WTC11 (cell line): Measurements from ENCODE around the gene TP53I3.

Experiments used
- CBFB ChIP-seq: sonication (generic); formaldehyde crosslinking; IDR thresholded peaks from 2 replicates; pipeline ENCODE4 v1.8.1; 2022; ENCODE audit warnings: mild to moderate bottlenecking, low read depth, missing genetic modification reagents
- FOXJ3 ChIP-seq: sonication (generic); formaldehyde crosslinking; IDR thresholded peaks from 2 replicates; pipeline ENCODE4 v1.9.0; 2021; ENCODE audit warnings: missing genetic modification reagents, mild to moderate bottlenecking, borderline replicate concordance
- FOXP1 ChIP-seq: sonication (generic); formaldehyde crosslinking; IDR thresholded peaks from 2 replicates; pipeline ENCODE4 v1.8.0; 2022; ENCODE audit warnings: missing genetic modification reagents, mild to moderate bottlenecking, moderate library complexity, borderline replicate concordance
- NFATC4 ChIP-seq: fragments of 250-450 bp; sonication (Bioruptor Pico); IDR thresholded peaks from 2 replicates; pipeline ENCODE4 v1.9.0; 2021; ENCODE audit warnings: mild to moderate bottlenecking
- NR2C2 ChIP-seq: sonication (generic); formaldehyde crosslinking; IDR thresholded peaks from 2 replicates; pipeline ENCODE4 v1.8.0; 2022; ENCODE audit warnings: mild to moderate bottlenecking, missing genetic modification reagents
- SP1 ChIP-seq: sonication (generic); formaldehyde crosslinking; conservative IDR thresholded peaks from 2 replicates; pipeline ENCODE4 v1.8.1; 2022; ENCODE audit warnings: missing genetic modification reagents
- ZNF317 ChIP-seq: sonication (generic); formaldehyde crosslinking; IDR thresholded peaks from 2 replicates; pipeline ENCODE4 v1.8.1; 2023; ENCODE audit warnings: low read depth, mild to moderate bottlenecking, moderate library complexity, missing genetic modification reagents, borderline replicate concordance
- TF ChIP-seq, protein P1 (sequence below): sonication (generic); formaldehyde crosslinking; IDR thresholded peaks from 2 replicates; pipeline ENCODE4 v1.8.1; 2023; ENCODE audit warnings: mild to moderate bottlenecking, missing genetic modification reagents
- TF ChIP-seq, protein P2 (sequence below): fragments of 200-600 bp; IDR thresholded peaks from 2 replicates; pipeline ENCODE4 v1.8.0; 2022; ENCODE audit warnings: antibody characterized with exemption
- TF ChIP-seq, protein P3 (sequence below): sonication (generic); formaldehyde crosslinking; IDR thresholded peaks from 2 replicates; pipeline ENCODE4 v1.8.0; 2022; ENCODE audit warnings: mild to moderate bottlenecking, missing genetic modification reagents
- TF ChIP-seq, protein P4 (sequence below): sonication (generic); formaldehyde crosslinking; IDR thresholded peaks from 2 replicates; pipeline ENCODE4 v1.8.0; 2022; ENCODE audit warnings: mild to moderate bottlenecking, missing genetic modification reagents
- TF ChIP-seq, protein P5 (sequence below): sonication (generic); formaldehyde crosslinking; IDR thresholded peaks from 2 replicates; pipeline ENCODE4 v1.8.1; 2022; ENCODE audit warnings: low read depth, mild to moderate bottlenecking, moderate library complexity, missing genetic modification reagents, borderline replicate concordance
- TF ChIP-seq, protein P6 (sequence below): sonication (generic); formaldehyde crosslinking; IDR thresholded peaks from 2 replicates; pipeline ENCODE4 v1.8.1; 2023; ENCODE audit warnings: mild to moderate bottlenecking, moderate library complexity, missing genetic modification reagents

DNA sequence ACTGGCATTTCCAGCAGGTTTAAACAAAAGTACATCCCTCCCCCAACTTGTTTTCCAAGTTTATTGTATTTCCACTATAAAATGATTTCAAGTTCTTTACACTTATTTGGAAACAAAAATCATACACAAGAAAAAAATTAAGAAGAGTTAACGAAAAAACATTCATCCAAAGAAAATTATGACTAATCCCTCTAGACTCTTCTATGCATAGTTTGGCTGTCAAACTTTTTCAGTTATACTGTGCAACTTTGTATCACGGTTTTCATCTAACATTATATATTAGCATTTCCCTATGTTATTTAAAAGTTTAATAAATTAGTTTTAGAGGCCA is 38.1 kb downstream of the TP53I3 start:
- TF ChIP-seq, protein P1, sequence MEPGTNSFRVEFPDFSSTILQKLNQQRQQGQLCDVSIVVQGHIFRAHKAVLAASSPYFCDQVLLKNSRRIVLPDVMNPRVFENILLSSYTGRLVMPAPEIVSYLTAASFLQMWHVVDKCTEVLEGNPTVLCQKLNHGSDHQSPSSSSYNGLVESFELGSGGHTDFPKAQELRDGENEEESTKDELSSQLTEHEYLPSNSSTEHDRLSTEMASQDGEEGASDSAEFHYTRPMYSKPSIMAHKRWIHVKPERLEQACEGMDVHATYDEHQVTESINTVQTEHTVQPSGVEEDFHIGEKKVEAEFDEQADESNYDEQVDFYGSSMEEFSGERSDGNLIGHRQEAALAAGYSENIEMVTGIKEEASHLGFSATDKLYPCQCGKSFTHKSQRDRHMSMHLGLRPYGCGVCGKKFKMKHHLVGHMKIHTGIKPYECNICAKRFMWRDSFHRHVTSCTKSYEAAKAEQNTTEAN (CRISPR knock-in tag) = no peak
- TF ChIP-seq, protein P2, sequence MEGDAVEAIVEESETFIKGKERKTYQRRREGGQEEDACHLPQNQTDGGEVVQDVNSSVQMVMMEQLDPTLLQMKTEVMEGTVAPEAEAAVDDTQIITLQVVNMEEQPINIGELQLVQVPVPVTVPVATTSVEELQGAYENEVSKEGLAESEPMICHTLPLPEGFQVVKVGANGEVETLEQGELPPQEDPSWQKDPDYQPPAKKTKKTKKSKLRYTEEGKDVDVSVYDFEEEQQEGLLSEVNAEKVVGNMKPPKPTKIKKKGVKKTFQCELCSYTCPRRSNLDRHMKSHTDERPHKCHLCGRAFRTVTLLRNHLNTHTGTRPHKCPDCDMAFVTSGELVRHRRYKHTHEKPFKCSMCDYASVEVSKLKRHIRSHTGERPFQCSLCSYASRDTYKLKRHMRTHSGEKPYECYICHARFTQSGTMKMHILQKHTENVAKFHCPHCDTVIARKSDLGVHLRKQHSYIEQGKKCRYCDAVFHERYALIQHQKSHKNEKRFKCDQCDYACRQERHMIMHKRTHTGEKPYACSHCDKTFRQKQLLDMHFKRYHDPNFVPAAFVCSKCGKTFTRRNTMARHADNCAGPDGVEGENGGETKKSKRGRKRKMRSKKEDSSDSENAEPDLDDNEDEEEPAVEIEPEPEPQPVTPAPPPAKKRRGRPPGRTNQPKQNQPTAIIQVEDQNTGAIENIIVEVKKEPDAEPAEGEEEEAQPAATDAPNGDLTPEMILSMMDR = no peak
- TF ChIP-seq, protein P3, sequence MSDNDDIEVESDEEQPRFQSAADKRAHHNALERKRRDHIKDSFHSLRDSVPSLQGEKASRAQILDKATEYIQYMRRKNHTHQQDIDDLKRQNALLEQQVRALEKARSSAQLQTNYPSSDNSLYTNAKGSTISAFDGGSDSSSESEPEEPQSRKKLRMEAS (CRISPR knock-in tag) = no peak
- TF ChIP-seq, protein P4, sequence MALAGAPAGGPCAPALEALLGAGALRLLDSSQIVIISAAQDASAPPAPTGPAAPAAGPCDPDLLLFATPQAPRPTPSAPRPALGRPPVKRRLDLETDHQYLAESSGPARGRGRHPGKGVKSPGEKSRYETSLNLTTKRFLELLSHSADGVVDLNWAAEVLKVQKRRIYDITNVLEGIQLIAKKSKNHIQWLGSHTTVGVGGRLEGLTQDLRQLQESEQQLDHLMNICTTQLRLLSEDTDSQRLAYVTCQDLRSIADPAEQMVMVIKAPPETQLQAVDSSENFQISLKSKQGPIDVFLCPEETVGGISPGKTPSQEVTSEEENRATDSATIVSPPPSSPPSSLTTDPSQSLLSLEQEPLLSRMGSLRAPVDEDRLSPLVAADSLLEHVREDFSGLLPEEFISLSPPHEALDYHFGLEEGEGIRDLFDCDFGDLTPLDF (CRISPR knock-in tag) = no peak
- no peak for TF ChIP-seq ZNF317 (CRISPR knock-in tag)
- TF ChIP-seq CBFB (CRISPR knock-in tag) = no peak
- TF ChIP-seq FOXJ3 (CRISPR knock-in tag) = no peak
- no peak for TF ChIP-seq FOXP1 (CRISPR knock-in tag)
- TF ChIP-seq, protein P5, sequence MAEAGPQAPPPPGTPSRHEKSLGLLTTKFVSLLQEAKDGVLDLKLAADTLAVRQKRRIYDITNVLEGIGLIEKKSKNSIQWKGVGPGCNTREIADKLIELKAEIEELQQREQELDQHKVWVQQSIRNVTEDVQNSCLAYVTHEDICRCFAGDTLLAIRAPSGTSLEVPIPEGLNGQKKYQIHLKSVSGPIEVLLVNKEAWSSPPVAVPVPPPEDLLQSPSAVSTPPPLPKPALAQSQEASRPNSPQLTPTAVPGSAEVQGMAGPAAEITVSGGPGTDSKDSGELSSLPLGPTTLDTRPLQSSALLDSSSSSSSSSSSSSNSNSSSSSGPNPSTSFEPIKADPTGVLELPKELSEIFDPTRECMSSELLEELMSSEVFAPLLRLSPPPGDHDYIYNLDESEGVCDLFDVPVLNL (CRISPR knock-in tag) = no peak
- TF ChIP-seq SP1 (CRISPR knock-in tag) = no peak
- no peak for TF ChIP-seq NR2C2
- TF ChIP-seq NFATC4 (CRISPR knock-in tag) = no peak
- TF ChIP-seq, protein P6, sequence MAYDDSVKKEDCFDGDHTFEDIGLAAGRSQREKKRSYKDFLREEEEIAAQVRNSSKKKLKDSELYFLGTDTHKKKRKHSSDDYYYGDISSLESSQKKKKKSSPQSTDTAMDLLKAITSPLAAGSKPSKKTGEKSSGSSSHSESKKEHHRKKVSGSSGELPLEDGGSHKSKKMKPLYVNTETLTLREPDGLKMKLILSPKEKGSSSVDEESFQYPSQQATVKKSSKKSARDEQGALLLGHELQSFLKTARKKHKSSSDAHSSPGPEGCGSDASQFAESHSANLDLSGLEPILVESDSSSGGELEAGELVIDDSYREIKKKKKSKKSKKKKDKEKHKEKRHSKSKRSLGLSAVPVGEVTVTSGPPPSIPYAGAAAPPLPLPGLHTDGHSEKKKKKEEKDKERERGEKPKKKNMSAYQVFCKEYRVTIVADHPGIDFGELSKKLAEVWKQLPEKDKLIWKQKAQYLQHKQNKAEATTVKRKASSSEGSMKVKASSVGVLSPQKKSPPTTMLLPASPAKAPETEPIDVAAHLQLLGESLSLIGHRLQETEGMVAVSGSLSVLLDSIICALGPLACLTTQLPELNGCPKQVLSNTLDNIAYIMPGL = no peak
